COLO829 (cell line): ENCODE measurements around the gene MCF2L.

ENCODE experiments used
- DNase-seq: peaks from one replicate; pipeline ENCODE4 v3.0.0; 2012; ENCODE audit warnings: low spot score

MCF2L gene

DNA sequence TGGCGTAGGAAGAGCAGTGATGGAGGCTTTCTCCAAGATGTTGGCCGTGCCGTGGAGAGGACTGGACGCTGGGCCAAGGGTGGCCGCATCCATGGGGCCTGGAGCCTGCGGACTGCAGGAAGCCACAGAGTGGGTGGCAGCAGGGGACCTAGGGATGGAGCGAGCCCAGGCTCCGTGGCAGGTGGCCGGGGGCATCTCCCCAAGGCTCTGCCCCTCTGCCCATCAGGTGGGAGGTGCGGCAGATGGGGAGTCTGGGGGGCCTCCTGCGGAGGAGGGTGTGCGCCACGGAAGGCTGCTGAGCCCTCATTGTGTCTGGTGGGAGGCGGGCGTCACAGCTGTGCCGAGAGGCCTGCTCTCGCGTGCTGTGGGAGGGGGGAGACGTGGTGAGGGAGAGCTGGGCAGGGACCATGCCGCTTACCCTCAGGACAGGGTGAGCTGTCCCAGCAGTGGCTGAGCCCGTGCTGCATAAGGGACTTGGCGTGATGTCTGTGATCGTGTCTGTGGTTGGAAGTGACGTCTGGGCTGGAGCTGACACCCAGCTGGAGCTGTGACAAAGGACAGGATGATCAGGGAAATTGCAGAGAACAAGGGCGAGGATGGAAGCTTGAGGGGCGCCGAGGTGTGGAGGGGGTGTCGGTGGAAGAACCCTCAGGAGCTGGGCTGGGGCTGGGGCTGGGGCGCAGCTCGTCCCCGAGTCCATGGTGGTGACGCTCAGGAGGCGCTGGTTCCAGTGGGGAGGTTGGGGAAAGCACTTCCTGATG, 13.4 kb downstream of the MCF2L start:
- no peak for DNase-seq

DNA sequence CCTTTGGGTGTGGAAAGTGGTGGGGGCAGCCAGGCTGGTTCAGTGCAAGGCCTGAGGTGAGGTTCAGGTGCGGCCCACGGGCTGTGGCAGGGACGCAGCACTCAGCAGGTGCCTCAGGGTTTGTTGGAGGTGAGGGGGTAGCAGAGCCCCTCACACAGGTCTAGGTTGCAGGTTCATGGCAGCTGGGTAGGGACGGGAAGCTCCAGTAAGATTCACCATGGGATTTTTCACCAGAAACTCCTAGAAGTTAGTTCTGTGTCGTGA, 14.0 kb downstream of the MCF2L start:
- DNase-seq: no peak

DNA sequence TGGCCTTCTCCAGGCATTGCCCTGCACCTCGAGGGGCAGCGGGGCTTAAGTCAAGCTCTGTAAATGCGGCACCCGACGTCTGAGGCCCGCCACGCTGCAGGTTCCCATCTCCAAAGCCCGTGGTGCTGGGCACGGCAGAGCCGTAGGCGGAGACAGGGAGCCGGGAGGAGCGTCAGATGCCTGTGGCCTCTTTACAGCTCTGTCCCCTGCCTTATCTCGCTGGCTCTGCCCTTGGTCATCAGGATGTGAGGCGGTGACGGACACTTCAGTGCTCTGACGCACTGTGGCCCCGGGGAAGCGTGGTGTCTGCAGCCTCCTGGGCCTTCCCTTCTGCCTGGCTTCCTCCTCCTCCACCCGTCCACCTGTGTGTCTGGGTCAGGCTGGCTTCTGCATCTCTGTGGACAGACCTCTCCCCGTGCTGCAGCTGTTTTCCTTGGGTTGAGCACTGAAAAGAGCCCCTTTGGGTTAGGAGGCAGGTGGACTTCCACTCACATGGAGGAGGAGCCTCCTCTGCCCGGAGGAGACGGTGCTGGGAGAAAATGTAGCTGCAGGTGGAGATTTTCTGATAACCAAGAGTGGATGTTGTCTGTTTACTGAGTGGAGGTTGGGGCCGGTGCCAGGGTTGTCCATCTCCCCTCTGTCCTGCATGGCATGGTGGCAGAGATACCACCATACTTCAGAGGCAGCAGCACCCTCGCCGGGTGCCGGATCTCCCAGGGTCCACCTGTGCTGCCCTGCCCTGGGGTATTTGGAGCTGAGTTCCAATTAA, 14.6 kb downstream of the MCF2L start:
- no peak for DNase-seq

DNA sequence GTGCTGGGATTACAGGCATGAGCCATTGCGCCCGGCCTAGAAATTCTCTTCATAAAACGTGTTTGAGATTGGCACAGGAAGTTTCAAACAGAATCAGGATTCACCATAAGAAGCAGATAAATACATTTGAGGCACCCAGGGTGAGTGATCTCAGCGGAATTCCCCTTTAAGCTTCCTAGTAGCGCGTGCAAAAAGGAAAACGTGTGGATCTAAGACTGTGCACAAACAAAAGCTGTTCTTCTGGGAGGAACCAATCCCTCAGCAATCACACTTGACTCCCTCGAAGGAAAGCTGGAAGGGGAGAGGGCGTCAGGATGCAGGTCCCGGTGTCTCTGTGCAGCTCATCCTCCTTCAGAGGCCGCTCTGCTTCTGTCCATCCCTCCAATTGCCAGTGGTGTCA, 15.5 kb downstream of the MCF2L start:
- DNase-seq: no peak

DNA sequence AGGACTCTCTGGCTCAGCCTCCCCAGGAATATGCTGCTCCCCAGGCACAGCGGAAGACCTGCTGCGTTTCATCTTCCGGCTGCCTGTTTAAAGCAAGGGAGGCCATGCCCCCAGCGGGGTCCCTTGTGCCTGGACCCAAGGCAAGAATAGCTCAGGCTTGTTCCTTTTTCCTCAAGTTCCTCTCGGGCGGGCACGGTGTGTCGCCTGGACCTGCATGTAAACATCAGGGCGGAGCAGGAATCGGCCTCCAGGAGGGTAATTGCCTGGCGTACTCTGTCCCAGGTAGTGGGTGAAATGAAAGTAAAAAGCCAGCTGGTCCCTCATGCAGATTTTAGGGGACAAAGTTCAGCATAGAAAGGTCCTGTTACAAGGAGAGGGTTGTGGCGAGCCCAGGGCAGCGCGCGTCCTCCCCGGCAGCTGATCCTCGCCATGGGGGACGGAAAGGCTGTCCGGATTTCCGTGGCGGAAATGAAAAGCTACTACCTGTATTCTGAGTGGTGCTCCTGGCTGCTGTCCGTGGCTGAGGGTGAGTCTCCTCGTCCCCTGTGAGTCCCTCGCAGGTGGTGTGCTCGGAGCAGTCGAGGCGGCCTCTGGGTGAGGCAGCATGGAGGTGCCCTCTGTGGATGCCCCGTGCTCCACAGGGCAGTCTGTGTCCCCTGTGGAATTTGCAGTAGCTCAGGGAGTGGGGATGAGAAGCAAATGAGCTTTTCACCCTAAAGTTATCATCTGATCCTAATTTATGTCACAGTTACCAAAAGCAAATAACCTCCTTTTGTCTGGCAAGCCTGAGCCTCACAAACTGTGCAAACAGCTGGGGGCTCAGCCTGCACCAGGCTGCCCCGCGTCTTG, 16.2 kb downstream of the MCF2L start:
- no peak for DNase-seq

DNA sequence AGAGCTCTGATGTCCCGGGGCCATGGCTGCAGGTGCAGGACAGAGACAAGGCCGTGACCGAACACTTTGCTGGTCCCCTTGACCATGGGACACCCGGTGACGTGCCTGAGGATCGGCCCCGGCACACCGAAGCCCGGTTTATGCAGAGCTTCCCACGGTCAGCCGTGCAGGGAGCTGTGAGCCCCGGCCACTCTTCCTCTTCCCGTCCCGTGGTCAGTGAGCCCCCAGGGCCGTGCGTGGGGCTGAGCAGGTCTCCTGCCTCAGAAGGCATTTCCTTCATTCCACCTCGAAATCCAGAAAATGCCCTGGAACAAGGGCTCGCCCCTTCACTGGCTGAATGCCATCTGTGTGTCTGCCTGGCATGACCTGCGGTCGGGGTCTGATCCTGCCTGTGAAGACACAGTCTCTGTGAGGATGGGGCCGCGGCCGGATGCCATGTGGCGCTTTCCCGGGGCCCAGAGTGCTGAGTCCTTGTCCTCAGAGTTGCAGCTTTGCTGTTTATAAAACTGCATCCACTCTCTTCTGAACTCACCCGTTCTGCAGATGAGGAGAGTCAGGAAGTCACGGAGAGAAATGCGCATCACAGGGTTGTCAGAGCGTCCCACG, 16.9 kb downstream of the MCF2L start:
- no peak for DNase-seq

DNA sequence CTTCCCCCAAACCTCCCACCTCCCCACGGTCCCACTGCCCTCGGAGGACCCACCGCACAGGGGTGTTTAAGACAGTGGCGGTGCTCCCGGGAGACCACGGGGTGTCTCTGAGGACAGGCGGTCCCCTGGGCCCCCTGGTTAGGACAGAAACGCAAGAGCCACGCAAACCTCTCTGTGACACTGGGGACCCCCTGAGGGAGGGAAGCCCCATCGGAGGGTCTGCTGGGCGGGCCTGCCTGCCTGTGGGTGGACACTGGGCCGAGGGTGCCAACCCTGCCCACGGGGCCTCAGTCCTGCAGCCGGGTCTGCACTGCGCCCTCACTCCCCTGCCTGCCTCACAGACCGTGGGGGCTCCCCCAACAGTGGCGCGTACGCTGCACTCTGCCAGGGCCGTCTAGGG, 17.5 kb downstream of the MCF2L start:
- DNase-seq: no peak

DNA sequence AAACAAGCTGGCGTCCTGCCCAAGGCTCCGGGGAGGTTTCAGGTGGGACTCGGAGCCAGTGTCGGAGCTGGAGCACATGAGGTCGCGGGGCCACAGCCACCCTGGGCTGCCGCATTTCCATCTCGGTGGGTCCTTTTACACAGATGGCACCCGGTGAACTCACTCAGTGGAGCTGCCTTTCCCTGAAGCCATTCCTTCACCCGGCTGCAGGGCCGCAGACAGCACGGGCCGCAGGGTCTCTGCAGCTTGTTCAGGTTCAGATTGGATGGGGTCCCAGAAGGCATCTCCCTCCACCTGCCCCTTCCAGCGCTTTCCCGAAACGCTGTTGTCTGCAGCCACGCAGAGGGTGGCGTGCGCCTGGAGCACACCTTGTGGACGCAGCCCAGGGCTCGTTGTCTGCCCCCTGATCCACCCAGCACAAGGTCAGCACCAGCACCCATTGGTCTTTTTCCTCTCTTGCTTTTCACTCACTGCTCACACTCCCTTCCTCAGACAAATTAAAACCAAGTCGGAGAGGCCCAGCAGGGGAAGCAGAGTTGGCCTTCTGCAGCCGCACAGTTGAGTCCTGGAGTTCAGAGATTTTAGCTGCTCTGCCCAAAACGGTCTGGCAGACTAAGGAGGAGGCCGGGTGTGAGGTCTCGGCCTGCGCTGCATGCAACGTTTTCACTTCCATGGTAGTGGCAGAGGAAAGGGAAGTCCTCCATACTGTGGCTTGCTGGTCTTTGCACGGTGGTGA, 18.1 kb downstream of the MCF2L start:
- no peak for DNase-seq

DNA sequence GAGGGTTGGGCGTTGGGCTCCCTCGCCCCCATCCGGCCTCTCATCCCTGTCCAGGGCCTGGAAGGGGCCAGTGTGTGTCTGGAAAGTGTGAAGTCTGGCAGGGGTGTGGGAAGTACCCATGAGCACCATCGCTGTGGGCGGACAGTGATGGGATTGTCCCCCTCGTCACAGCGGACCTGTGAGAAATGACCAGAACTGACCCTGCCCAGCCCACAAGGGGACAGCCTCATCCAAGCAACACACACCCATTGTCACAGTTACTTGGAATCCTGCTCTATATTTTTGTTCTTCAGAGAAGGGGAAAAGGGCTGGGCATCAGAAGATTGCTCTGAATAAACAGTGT, 18.6 kb downstream of the MCF2L start:
- DNase-seq: no peak

DNA sequence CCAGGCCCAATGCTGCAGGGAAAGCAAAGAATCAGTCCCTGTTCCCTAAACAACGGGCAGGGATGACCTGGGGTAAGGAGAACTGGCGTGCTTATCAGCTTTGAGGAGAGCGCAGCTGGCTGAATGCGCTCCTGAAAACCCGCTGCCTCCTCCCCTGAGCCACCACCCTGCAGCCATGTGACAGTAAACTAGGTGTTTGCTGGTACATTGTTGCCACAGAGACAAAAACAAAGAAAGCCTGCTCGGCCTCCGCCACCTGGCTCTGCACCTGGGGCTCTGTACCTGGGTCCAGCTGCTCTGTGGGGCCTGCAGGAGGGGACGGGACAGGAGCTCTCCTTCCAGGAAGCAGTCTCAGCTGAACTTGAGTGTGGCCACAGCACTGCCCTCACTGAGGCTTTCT, 21.8 kb downstream of the MCF2L start:
- no peak for DNase-seq

DNA sequence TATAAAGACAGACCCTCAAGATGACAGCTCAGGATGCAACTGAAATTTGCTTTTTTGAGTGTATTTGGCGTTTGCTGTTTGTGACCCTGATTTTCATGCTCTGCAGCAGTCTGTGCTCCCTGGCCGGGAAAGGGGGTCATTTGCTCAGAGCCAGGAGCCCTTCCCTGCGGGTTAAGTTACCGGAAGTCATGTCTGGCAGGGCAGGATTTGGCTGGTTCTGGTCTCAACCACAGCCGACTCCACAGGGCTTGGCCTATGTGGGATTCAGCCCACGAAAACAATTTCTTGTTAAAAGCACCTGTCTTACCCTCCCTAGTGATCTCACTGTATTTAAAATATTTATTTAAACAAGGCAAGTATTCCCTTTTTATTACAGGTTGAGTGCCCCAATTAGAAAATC, 22.6 kb downstream of the MCF2L start:
- no peak for DNase-seq

DNA sequence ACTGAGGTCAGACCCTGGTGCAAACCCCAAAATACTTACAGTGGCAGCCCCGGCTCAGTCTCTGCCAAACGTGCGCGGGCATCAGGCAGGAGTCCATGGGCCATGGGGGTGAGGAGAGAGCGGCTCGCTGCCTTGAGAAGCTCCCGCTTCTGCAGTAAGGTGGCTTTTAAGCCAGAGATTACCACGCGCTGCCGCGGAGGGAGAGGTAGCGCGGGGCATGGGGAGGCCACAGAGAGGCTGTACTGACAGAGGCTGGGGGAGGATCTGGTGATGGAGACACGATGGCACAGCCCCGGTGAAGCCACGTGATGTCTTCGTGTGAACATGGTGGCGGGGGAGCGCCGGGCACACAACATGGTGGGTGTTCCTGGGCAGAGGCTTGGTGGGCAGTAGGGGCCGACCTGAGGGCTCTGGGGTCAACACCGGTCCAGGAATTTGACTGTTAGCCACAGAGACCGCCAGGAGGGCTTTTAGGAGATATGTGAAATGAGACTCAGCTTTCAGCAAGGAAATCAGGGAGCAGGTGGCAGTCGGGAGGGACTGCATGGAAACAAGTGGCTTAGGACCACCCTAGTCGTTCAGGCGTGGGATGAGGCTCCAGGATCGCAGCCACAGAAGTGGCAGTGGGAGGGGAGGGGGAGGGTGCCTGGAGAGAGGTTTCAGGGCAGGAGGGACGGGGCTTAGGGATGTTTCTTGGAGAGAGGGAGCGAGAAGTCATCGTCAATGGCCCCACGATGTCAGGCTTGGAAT, 24.1 kb downstream of the MCF2L start:
- DNase-seq: no peak

DNA sequence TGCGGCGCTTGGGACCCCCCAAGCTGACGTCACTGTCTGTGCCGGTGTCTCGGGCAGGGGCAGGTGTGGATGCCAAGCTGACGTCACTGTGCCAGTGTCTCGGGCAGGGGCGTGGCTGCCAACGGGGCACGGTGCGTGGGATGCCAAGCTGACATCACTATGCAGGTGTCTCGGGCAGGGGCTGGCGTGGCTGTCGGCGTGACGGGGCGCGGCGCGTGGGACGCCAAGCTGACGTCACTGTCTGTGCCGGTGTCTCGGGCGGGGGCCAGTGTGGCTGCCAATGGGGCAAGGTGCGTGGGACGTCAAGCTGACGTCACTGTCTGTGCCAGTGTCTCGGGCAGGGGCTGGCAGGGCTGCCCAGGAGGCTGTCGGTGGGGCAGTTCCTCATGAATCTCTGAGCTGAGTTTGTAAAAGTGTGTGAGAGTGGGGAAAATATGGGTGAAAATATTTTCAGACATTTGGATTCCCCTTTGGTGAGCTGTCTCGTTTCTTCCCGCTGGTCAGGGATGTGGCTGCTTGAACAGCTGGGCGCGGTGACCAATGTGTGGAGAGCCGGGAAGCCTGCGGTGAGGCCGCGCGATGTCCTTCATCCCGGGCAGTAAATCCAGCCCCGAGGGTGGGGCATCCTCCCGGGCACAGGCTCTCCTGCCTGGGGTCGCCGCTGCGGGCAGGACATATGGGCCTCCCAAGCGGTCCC, 25.2 kb downstream of the MCF2L start:
- no peak for DNase-seq

DNA sequence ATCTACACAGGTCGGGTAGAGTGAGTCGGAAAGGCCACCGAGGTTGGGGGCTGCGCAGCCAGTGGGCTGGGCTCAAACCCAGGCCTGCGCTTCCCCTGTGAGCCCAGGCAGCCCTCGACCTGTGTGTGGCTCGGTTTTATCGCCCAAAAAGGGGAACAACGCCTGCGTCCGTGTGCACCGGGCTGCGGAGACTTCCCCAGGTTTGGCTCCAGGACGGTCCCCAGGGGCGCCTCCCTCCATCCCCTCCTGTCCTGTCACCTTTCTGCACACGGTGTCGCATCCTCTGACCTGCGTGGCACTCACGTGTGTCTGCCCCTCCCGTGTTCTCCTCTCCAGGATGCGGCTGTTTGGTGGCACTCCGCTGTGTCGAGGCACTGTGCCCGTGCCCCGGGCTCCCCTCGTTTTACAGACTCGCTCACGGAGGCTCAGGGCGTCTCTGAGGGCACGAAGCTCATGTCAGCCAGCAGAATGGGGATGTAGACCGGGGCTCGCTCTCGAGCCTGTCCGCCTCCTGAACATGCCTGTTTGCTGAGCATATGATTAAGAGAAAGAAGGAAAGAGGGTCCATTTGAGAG, 25.9 kb downstream of the MCF2L start:
- DNase-seq: no peak

DNA sequence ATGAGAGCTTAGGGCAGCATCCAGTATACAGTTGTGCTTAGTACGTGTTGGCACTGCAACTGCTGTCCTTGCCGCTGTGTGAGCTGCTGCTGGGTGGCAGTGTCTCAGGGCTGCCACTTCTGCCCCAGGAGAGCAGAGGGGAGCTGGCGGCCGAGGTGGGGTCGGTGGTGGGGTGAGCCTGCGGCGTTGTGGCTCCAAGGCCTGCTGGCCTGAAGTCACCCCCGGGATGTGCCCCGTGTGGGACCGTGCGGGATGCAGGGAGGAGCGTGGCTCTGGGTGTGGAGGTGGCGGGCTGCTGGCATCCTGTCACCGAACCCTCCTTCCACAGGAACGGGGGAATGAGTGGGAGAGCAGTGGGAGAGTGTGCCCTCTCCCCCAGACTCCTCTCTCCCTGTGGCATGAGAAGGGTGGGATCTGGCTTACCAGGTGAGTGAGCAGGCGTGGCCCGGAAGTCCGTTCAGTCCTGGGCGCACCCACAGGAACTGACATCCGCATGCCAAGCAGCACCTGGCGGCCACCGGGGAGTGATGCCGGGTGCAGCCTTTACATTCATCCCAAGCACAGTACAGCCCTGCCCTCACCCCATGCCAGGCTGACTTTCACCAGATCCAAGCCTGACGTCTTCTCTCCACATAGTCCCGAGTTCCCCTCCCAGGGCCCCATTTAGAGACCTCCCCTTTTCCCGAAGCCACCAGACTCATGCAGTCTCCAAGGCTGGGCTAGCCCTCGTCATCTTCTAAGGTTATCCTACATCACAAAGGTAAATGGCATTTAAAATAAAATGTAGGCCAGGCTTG, 26.6 kb downstream of the MCF2L start:
- DNase-seq: no peak

DNA sequence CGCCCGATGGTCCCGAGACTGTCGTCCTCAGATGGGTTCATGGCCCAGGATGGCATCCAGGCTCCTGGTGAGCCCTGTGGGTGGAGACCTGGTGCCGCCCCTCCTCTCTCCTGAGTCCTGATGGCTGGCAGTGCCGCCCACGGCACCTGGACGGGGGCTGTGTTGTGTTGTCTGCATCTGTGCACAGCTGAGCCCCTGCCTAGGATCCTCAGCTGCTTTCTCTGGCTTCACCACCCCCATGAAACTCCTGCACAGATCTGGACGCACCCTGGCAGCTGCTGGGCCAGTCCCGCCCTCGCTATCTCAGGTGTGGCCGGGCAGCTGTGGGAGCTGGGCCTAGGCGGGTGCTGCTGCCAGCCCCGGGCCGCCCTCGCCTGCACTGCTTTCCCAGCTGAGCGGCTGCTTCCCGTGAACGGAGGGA, 27.7 kb downstream of the MCF2L start:
- DNase-seq: no peak

DNA sequence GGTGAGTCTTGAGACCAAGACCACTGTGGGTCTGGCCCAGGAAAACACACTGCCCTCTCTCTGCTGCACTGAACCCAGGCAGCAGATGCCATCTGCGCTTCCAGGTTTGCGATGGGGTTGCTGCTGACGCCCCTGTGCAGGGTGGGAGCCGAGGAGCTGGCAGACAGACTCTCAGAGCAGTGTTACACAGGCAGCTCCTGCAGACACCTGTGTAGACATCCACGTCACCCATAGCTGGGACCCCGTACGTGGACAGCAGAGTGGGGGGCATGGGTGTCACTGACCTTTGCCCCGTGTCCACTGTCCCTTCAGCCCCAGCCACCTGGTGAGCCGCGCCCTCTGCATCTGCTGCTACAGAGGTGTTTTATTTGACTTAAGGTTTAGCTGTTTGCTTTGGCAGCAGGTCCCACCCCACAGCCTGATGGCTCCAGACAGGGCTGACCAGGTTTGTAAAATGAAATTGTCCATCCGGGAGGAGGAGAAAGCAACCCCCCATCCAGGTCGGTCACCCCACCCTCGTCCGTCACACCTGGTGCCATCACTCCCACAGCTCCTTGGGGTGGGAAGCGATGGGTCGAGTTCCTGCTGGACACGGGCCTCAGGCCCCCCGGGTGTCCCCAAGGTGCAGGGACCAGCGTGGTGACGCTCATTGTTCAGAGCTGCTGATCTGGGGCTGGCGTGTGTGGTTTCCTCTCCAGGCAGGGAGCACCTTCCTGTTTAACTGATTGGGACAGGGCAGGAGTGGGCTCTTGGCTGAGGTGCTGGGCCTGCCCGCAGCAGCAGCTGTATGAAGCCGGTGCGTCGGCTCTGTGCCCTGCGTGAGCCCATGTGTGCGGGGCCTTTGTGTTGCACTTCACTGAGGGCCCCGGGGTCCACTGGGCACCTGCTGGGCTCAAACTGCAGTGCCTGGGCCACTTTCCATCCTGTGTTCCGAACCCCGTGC, 28.4 kb downstream of the MCF2L start:
- no peak for DNase-seq

DNA sequence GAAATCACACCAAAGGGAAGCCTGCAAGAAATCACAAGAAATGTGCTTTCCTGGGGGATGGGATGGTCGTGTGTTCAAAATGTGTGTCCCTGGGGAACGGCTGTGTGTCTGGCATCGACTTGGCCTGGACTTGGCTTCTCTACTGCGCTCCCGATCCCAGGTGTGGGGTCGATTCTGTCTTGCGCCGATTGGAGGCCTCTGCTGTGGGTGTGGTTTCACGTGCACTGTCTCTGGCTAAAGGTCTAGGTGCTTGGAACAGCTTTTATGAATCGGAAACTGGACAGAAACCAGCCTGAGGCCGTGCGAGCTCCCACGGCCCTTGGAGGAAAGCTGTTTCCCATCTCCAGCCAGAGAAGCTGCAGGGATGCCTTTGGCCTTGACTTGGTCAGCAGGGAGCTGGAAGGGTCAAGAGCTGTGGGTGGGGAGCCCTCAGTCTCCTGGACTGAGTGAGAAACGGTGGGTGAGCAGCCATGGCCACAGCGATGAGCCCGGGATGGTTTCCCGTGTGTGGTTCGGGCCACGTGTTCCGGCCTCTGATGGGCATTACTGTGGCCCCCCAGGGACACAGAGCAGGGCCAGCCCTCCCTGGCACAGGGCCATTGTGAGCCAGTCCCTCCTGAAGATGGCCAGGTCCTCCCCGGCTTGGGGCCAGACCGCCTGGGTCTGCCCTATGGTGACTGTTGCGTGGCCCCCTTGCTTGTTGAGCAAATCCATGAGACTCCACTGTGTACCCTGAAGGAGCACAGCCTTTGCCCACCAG, 29.7 kb downstream of the MCF2L start:
- no peak for DNase-seq
